CD4-positive, alpha-beta T cell treated with Interleukin-4 for 4 hours (primary cell): Measurements from ENCODE around the gene ANO5.
A peak's percentile ranks its signal among the peaks of the same experiment; 100 is the strongest.
"Not testable (repeated sequence)": the region's sequence is repeated elsewhere in the genome, so short reads cannot be mapped to it uniquely, and the experiment has no call there.

Experiments used
- DNase-seq: peaks from one replicate; pipeline ENCODE4 v3.0.0-alpha.2; 2020

The ANO5 gene

DNA sequence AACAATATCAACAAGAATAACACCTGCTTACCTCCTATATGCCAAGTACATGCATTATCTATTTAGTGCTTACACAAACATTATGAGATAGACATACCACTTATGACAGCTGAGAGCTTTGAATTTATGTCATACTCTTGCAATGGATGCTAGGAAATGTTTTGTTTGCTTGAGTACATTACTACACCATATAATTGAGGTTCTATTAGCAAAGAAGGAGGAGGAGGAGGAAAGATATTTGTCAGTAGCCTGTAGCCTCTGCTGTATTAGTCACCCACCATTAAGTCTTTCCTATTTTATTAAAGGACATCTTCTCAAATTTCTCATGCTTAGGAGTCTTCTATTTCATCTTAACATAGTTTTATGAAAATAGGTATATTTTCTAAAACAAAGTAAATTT, 6.4 kb downstream of the ANO5 start:
- no peak for DNase-seq

DNA sequence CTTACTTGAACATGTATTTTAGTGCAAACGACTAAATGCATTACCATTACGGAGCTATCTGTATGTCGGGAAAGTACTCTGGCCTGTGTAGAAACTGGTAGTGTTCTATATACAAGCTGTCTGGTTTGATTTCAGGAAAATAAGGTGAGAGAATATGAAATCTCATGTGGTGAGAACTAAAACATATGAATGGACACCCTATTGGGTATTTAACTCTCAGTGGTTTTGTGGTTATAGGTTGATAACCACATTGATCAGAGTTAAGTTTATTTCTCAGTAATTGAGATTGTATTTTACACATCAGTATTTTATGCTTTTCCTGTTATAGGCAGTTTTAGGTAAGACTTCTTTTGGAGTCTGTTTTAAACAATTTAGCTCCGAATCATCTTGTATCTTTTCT, 10.4 kb downstream of the ANO5 start:
- no peak for DNase-seq

DNA sequence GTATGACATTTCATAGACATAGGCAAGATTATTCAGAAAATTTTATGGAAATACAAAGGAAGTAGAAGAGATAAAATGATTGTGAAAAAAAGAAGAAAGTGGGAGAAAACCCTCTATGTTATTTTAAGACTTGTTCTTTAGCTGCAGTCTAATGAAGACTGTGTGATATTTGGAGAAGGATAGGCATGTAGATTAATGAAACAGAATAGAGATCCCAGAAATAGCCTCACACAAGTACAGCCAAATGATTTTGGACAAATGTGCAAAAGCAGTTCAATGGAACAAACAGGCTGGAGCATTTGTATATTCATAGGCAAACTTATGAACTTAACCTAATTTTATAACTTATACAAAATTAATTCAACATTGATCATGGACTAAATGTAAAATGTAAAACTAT, 14.3 kb downstream of the ANO5 start:
- no peak for DNase-seq

DNA sequence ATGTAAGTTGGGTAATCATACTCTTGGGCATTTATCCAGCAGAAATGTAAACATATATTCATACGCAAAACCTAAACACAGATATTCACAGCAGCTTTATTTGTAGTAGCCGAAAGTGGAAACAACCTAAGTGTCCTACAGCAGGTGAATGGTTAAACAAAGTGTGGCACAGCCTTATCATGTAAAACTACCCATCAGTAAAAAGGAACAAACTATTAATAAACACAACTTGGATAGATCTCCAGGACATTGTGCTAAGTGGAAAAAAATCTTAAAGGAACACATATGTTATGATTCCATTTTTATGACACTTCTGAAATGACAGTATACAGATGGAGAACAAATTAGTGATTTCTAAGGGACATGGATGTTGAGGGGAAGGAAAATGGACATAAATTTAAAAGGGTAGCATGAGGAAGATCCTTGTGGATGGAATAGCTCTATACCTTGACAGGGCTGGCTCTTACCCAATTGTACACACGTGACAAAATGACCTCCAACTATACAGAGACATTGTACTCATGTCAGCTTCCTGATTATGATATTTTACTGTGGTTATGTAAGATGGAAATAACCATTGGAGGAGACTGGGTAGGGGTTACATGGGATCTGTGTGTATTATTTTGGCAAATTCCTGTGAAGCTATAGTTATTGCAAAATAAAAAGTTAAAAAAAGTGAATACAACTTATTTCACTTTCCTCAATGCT, 15.4 kb downstream of the ANO5 start:
- DNase-seq = no peak

DNA sequence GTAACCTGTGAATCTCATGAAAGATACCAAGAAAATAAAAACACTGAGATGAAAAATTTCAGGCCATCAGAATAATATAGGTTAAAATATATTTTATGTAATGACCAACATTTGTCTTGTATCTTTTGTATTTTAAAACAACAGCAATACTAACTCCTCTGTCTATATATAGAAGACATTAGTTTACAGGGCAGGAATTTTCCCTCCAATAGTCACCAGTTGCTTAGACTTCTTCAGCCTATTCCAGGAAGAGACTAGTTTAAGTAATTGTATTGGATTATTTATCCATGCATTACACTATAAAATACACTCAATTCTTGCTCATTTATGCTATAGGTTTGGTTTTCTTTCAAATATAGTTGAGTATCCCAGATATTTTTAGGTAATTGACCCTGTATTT, 24.1 kb downstream of the ANO5 start:
- DNase-seq = no peak

DNA sequence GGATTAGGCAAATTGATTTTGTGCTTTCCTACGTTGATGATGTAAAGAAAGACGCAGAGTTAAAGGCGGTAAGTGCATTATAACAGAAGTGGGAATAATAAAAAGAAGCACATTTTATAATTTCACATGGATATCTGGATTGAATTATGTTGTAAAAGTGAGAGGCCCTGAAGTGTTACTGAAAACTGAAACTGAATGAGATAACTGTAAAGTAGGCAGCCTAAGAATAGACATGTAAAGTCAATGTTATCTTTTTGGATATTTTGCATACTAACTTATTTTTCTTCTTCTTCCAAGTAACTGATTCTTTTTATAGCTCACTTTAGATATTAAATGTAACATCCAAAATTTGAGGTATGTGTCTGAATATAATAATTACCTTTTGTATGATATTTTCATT, 28.3 kb downstream of the ANO5 start:
- no peak for DNase-seq

DNA sequence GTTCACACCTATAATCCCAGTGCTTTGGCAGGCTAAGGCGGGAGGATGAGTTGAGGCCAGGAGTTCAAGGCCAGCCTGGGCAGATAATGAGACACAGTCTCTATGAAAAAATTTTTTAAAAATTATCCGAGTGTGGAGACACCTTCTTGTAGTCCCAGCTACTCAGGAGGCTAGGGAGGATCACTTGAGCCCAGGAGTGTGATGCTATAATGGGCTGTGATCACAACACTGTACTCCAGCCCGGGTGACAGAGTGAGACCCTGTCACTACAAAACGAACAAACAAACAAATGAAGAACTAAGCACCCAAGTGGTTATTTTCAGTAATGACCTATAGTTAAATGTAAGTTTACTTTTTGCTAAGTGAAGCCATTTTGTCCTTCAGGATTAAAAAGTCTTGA, 32.3 kb downstream of the ANO5 start:
- no peak for DNase-seq

DNA sequence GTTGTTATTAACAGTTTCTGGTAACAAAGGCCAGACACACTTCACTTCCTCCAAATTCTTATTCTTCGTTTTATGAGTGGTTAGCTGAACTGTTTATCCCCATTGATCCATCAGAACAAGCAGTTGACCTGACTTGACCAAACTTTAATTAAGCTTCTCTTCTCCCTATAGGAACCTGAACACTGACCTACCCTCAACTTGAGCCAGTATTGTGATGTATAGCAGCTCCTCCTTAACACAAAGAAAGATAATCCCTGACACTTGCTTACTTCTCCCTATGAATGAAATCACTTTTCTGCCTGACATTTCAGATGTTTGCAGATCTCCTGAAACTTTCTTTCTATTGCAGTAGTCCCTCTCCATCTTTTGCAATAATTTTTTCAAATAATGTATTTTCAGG, 41.9 kb downstream of the ANO5 start:
- DNase-seq = no peak

DNA sequence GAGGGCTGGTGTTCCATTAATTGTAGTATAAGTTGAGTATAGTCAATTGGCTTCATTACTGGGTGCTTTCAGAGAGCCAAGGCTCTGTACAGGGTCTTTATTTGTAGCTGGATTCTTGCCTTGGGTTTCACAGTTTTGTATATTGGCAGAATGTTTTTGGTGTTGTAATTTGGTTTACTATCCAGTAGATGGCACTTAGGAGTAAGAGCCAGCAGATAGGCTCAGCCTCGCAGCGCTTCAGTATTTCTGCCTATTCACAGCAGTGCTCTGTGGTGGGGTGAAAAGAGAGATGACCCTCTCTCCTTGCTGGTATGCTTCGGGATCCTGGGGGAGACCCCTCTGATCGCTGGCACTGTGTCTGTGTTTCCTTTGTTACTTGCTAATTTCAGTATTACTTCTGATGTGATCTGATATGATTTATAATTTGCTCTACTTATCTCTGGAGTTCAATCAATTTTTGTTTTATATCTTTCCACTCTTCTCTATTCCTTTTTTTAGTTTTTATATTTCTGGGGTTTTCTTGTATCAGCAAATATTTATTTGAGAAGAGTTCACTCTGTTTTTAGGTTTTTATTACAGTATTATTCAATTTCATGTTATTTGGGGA, 52.2 kb downstream of the ANO5 start:
- peak; percentile 3 for DNase-seq

DNA sequence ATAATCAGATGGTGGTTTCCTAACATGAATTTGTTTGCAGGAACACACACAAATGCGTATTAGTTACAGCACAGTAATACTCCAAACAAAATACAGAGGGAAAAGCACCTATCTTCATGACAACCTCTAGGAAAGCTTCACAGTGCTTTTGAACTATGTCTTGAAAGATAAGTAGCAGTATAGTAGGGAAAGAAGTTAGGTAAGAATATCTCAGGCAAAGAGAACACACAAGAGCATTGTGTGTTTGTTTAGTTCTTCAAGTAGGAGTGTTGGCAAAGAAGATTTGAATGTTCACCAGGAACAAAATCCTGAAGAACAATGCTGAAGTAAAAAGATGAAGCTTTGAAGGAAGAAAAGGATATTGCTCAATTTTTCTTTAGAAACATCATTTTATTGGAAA, 54.1 kb downstream of the ANO5 start:
- DNase-seq = no peak

DNA sequence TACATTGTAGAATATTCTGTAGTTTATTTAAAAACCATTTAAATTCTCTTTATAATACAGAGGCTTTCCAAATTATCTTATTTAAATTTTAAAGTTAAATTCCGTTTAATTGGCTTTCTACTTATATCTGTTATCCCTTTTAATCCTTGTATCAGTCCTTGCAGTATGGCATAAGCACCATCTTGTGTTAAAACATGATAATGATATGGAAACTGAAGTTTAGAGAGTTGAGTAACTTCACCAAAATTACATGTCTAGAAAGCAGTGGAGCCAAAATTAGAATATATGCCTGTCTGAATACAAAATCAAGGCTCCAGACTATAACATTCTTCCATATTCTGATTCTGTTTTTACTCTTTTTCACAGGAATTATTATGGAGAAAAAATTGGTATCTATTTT, 57.0 kb downstream of the ANO5 start:
- DNase-seq = no peak

DNA sequence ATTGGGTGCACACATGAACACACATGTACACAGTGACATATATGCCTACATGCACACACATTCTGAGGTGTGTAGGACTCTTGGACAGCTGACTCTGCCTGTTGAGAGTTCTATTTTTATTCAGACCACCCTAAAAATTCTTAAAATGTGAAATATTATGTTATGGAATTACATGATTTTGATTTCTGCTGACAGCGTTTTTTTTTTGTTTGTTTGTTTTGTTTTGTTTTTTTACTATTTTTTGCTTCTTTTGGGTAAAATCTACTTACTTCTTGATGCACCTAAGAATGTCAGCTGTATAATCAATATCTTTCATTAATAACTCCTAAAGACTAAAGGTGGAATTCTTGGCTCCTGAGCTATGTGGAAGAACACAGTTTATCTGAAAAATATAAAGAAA, 64.0 kb downstream of the ANO5 start:
- no peak for DNase-seq

DNA sequence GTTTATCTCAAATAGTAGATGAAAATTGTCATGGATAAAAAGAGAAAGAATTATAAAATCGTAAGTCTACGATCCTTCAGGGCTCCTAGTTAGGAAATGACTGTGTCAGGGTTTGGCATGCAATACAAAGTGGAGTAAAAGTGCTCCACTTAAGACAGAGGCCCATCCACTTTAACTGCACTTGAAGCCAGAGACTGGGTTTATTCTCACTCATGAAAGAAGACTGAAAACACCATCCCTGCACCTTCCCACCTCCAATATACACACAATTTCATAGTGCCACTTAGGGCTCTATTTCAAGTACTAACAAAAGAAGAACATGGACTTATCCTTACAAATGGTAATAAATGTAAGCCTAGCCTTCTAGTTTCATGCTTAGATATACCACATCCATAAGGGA, 70.7 kb downstream of the ANO5 start:
- DNase-seq = no peak

DNA sequence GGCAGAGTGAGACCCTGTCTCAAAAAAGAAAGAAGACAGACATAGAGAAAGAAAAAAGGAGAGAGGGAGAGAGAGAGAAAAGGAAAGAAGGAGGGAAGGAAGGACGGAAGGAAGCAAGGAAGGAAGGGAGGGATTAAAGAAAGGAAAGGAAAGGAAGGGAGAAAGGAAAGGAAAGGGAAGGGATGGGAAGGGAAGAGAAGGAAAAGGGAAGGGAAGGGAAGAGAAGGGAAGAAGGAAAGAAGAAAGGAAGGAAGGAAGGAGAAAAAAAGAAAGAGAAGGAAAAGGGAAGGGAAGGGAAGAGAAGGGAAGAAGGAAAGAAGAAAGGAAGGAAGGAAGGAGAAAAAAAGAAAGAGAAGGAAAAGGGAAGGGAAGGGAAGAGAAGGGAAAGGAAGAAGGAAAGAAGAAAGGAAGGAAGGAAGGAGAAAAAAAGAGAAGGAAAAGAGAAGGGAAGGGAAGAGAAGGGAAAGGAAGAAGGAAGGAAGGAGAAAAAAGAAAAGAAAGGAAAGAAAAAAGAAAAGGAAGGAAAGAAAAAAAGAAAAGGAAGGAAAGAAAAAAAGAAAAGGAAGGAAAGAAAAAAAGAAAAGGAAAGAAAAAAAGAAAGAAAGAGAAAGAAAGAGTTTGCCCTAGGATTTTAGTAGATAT, 76.2 kb downstream of the ANO5 start:
- not testable (repeated sequence) for DNase-seq

DNA sequence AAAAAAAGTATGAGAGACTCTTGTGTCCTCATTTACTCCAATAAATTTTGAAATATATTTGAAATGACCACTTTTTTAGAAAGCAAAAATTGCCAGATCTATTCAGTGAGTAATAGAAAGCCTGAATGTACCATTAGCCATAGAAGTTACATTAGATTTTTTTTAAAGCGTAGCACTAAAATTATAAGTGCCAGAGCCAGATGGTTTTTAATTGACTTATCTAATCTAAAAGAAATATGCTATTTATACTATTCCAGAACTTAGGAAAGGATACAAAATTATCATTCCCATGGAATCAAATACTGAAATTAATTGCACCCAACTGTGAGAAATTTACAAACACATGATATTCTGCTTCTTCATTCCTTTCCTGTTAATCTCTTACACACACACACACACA, 80.9 kb downstream of the ANO5 start:
- DNase-seq = no peak

DNA sequence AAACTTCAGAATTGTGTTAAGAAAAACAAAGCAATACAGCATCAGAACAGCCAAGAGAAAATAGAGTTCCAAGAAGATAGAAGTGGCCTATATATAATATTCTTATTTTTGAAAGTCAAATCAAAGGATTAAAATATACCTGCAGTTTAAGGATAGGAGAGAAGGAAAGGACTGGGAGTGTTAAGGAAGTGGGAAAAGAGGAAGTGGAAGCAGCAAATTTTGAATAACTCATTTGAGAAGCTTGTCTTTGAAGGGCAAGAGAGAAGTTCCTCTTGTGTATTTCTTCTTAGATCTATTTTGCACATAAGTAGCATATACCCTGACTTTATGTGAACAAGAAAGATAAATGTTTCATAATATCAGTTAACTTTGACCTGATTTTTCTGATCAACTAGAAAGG, 82.7 kb downstream of the ANO5 start:
- DNase-seq = no peak

DNA sequence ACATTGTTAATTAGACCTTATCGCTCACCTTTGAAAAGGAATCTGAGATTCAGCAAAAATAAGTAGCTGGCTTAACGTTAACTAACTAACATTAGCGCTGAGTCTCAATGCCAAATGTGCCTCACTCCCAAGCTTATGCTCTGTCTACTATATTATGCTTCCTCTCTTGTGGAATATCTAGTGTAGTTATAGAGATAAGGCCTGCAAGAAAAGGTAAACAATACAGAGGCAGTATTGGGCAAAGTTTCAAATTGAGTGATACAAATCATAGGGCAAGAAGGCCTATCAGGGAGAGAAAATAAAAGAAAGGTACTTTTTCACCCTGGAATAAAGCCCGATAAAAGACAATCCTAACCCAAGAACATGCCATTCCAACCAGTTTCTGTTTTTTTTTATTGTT, 83.7 kb downstream of the ANO5 start:
- DNase-seq = no peak

DNA sequence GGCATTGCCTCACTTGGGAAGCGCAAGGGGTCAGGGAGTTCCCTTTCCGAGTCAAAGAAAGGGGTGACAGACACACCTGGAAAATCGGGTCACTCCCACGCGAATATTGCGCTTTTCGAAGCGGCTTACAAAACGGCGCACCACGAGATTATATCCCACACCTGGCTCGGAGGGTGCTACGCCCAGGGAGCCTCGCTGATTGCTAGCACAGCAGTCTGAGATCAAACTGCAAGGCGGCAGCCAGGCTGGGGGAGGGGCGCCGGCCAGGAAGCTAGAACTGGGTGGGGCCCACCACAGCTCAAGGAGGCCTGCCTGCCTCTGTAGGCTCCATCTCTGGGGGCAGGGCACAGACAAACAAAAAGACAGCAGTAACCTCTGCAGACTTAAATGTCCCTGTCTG, 92.1 kb downstream of the ANO5 start:
- not testable (repeated sequence) for DNase-seq

DNA sequence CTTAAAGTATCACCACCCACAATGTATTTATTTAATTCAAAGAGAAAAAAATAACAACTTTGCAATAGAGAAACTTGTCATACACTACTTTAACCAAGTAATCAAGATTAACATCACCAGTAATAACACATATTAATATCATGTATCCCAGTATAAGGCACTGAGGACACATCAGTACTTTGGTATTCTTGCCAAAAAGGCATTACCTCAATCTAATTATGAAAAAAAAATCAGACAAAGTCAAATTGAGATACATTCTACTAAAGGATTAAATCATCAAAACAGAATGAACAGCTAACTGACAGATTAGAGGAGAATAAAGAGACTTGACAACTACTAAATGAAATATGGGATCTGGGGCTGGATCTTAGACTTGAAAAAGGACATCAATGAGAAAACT, 109.5 kb downstream of the ANO5 start:
- DNase-seq = no peak

DNA sequence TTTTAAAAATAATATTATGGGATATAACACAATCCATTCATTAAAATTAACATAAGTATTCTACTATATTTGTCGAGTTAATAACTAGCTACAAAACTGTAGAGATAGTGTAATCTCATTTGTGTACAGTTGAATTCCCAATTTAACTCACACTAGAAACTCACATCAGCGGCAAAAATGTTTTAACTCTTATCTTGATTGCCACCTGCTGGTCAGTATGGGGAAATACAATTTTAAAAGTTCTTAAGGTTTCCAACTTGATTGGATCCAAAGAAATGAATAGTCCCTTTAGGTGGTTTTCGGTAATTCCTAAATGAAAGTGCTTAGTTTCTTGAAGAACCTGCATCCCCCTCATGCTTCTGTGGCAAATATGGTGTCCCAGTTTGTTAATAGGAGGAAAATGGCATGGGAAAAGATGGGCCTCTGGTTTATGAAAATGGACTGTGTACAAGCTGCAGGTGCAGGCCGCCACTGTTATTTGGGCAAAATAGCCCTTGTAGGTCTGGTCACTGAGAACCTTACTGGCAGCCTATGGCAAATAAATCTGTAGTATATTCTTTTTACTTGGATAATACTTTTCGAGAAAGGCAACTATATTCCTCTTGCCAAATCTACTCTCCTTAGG, 111.6 kb downstream of the ANO5 start:
- DNase-seq = peak; percentile 41

DNA sequence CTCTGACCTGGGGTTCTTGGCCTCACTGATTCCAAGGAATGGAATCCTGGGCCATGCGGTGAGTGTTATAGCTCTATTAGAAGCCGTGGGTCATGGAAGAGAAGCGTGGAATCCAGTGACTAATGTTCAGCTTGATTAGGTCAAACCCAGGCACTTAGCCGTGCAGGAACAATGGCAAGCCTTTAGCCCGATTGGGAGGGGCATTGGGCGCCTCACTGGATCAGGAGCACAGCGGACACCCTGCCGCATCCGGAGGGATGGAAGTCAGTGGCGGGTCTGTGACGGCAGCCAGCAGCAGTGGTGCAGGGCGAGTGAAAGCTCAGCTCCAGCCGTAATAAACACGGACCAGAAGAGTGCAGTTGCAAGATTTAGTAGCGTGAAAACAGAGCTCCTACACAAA, 124.8 kb downstream of the ANO5 start:
- DNase-seq = no peak

DNA sequence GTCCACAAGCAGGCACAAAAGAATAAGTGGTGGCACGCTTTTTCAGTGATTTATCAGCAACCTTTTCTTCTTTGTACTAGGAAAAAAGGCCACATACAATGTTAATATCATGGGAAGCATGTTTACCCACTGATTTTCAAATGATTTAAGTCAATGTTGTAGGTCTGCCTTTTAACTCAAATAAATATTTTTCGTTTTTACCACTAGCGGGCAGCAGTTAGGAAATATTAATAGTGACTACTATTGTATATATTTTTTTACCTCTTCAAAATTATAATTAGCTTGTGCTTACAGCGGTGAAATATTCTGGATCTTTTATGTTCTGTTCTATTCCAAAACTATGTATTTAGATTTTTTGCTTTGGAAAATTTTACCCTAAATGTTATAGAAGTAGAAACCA, 138.9 kb downstream of the ANO5 start:
- no peak for DNase-seq
